H1 (cell line): ENCODE measurements around the gene KIF2C. TPM values are rescaled to one million over a fixed set of nuclear protein-coding genes. Genes with fewer than 3 reads are reported as not detected.

Experiments used
- CTCF ChIA-PET: fragments of 300-600 bp; sonication (Branson Sonifier 250); formaldehyde crosslinking; loops from one replicate; lab custom pipeline; 2021; ENCODE audit not compliant: partially characterized antibody; lab: Charles Lee
- POLR2A ChIA-PET: fragments of 300-600 bp; sonication (Branson Sonifier 250); formaldehyde crosslinking; loops from one replicate; lab custom pipeline; 2021; ENCODE audit warnings: inconsistent platforms; ENCODE audit not compliant: partially characterized antibody; lab: Charles Lee
- DNase-seq, 2 experiments: peaks; one replicate each; pipeline versions ENCODE4 v3.0.0 to v3.0.0-alpha.2; 2010 to 2022; ENCODE audit warnings: low spot score in 2 of 2, low read depth in 1 of 2, mixed read lengths in 1 of 2
- FAIRE-seq: peaks from 2 replicates; lab custom pipeline; 2011; peaks lifted over from hg19 to GRCh38; lab: Jason Lieb, UNC
- H2AFZ ChIP-seq: 2 replicates; pipeline ENCODE4 v1.8.1; 2012; ENCODE audit warnings: low read length, inconsistent platforms
- H2AK5ac ChIP-seq: 2 replicates; pipeline ENCODE4 v1.6.1; 2013; ENCODE audit warnings: low read depth, low read length
- H2BK120ac ChIP-seq: replicated peaks from 2 replicates; pipeline ENCODE3; 2013; ENCODE audit warnings: low read depth, low read length, inconsistent platforms
- H2BK12ac ChIP-seq: 2 replicates; pipeline ENCODE4 v1.6.1; 2013; ENCODE audit warnings: low read depth, low read length
- H2BK15ac ChIP-seq: 2 replicates; pipeline ENCODE4 v1.6.1; 2013; ENCODE audit warnings: low read length
- H2BK20ac ChIP-seq: 2 replicates; pipeline ENCODE4 v1.6.1; 2013; ENCODE audit warnings: low read length
- H2BK5ac ChIP-seq: 2 replicates; pipeline ENCODE4 v1.6.1; 2013; ENCODE audit warnings: low read depth, low read length
- H3K14ac ChIP-seq: 2 replicates; pipeline ENCODE4 v1.6.1; 2013; ENCODE audit warnings: inconsistent platforms; ENCODE audit not compliant: insufficient read length
- H3K18ac ChIP-seq: 2 replicates; pipeline ENCODE4 v1.6.1; 2013; ENCODE audit warnings: low read length; ENCODE audit errors: extremely low read depth
- H3K23ac ChIP-seq: 2 replicates; pipeline ENCODE4 v1.6.1; 2013; ENCODE audit warnings: inconsistent platforms; ENCODE audit not compliant: insufficient read length
- H3K23me2 ChIP-seq: 2 replicates; pipeline ENCODE4 v1.6.1; 2013; ENCODE audit warnings: low read depth, low read length
- H3K27ac ChIP-seq: 2 replicates; pipeline ENCODE4 v1.6.1; 2011; ENCODE audit warnings: low read depth, low read length, inconsistent platforms
- H3K27me3 ChIP-seq, 4 experiments: replicated peaks in 1 of 4; 1 replicate in 1 of 4; 2 replicates in 3 of 4; pipeline versions ENCODE4 v1.6.1 to v1.8.1; 2011 to 2013; ENCODE audit warnings: low read length in 3 of 4, mild to moderate bottlenecking in 3 of 4, inconsistent platforms in 2 of 4, mixed read lengths in 2 of 4, moderate library complexity in 1 of 4; ENCODE audit not compliant: control insufficient read depth in 3 of 4, insufficient read depth in 3 of 4; ENCODE audit errors: extremely low read depth in 1 of 4
- H3K36me3 ChIP-seq, 4 experiments: 2 replicates each; pipeline versions ENCODE4 v1.6.1 to v1.8.1; 2011 to 2013; ENCODE audit warnings: mild to moderate bottlenecking in 4 of 4, low read length in 3 of 4, moderate library complexity in 2 of 4, control low read depth in 1 of 4, inconsistent platforms in 1 of 4; ENCODE audit not compliant: insufficient read depth in 4 of 4, control insufficient read depth in 2 of 4
- H3K4ac ChIP-seq: replicated peaks from 2 replicates; pipeline ENCODE3; 2013; ENCODE audit warnings: low read length, low read depth, mixed read lengths, inconsistent platforms; ENCODE audit not compliant: insufficient read length
- H3K4me1 ChIP-seq, 4 experiments: replicated peaks in 1 of 4; 1 replicate in 1 of 4; 2 replicates in 3 of 4; pipeline versions ENCODE4 v1.6.1 to v1.8.1; 2011 to 2013; ENCODE audit warnings: low read length in 3 of 4, inconsistent platforms in 2 of 4, mixed read lengths in 1 of 4; ENCODE audit not compliant: insufficient read depth in 4 of 4, control insufficient read depth in 3 of 4
- H3K4me2 ChIP-seq, 2 experiments: 2 replicates each; pipeline versions ENCODE4 v1.6.1 to v1.8.1; 2011 to 2013; ENCODE audit warnings: low read depth in 2 of 2, low read length in 2 of 2, control low read depth in 1 of 2, inconsistent platforms in 1 of 2, mild to moderate bottlenecking in 1 of 2; ENCODE audit not compliant: insufficient read depth in 1 of 2
- H3K4me3 ChIP-seq, 4 experiments: fragments of 200-600, 300-600 bp in 1 of 4; sonication (generic), shearing (Covaris generic), sonication (Bioruptor Twin) in 1 of 4; 2 replicates each; pipeline versions ENCODE4 v1.5.1 to v1.8.1; 2011 to 2016; ENCODE audit warnings: low read length in 4 of 4, low read depth in 3 of 4, control low read depth in 2 of 4, inconsistent platforms in 2 of 4, mild to moderate bottlenecking in 2 of 4, mixed read lengths in 1 of 4, moderate library complexity in 1 of 4; ENCODE audit not compliant: insufficient read depth in 2 of 4; ENCODE audit errors: extremely low read depth in 1 of 4
- H3K56ac ChIP-seq: replicated peaks from 2 replicates; pipeline ENCODE3; 2013; ENCODE audit warnings: low read depth, mild to moderate bottlenecking, mixed read lengths, low read length, inconsistent platforms; ENCODE audit not compliant: insufficient read length
- H3K79me1 ChIP-seq: 2 replicates; pipeline ENCODE4 v1.6.1; 2013; ENCODE audit warnings: low read depth, low read length, control low read depth
- H3K79me2 ChIP-seq, 2 experiments: 2 replicates each; pipeline versions ENCODE4 v1.6.1 to v1.8.1; 2012 to 2013; ENCODE audit warnings: low read length in 2 of 2, mild to moderate bottlenecking in 2 of 2, inconsistent platforms in 1 of 2; ENCODE audit not compliant: insufficient read depth in 2 of 2, control insufficient read depth in 1 of 2
- H3K9ac ChIP-seq, 4 experiments: replicated peaks in 1 of 4; 1 replicate in 1 of 4; 2 replicates in 3 of 4; pipeline versions ENCODE4 v1.6.1 to v1.8.1; 2011 to 2013; ENCODE audit warnings: low read depth in 3 of 4, low read length in 3 of 4, control low read depth in 2 of 4, mild to moderate bottlenecking in 2 of 4, moderate library complexity in 2 of 4, inconsistent platforms in 1 of 4; ENCODE audit errors: extremely low read depth in 1 of 4
- H3K9me3 ChIP-seq, 2 experiments: 2 replicates each; pipeline versions ENCODE4 v1.6.1 to v1.8.1; 2012 to 2013; ENCODE audit warnings: mild to moderate bottlenecking in 2 of 2, moderate library complexity in 2 of 2, control low read depth in 1 of 2, inconsistent platforms in 1 of 2, low read depth in 1 of 2, low read length in 1 of 2, mixed read lengths in 1 of 2; ENCODE audit not compliant: insufficient read depth in 2 of 2
- H4K20me1 ChIP-seq, 2 experiments: replicated peaks in 1 of 2; 2 replicates each; pipeline versions ENCODE3 to v1.8.1; 2011 to 2013; ENCODE audit warnings: inconsistent platforms in 2 of 2, low read length in 2 of 2, mild to moderate bottlenecking in 1 of 2; ENCODE audit not compliant: insufficient read depth in 2 of 2, control insufficient read depth in 1 of 2
- H4K5ac ChIP-seq: 2 replicates; pipeline ENCODE4 v1.6.1; 2013; ENCODE audit warnings: low read length, low read depth, mixed read lengths, inconsistent platforms; ENCODE audit not compliant: insufficient read length
- H4K8ac ChIP-seq: 2 replicates; pipeline ENCODE4 v1.8.0; 2013; ENCODE audit warnings: mild to moderate bottlenecking, moderate library complexity, low read length, inconsistent platforms; ENCODE audit not compliant: insufficient read depth; ENCODE audit errors: extremely low read depth
- H4K91ac ChIP-seq: replicated peaks from 2 replicates; pipeline ENCODE3; 2013; ENCODE audit warnings: low read length, mixed read lengths, inconsistent platforms; ENCODE audit not compliant: insufficient read length
- CTCF ChIP-seq, 3 experiments: IDR thresholded peaks; 1 replicate in 2 of 3; 2 replicates in 1 of 3; pipeline versions ENCODE4 v1.5.1 to v1.6.1; 2011; ENCODE audit warnings: low read length in 3 of 3, mild to moderate bottlenecking in 3 of 3, inconsistent platforms in 2 of 3, low read depth in 1 of 3, moderate library complexity in 1 of 3; ENCODE audit not compliant: insufficient read depth in 1 of 3; ENCODE audit errors: control extremely low read depth in 1 of 3
- KDM5A ChIP-seq: fragments of 200-600 bp; IDR thresholded peaks from 2 replicates; pipeline ENCODE4 v1.7.1; 2012; ENCODE audit warnings: mild to moderate bottlenecking, low read length, inconsistent platforms, mixed read lengths
- POLR2A ChIP-seq, 2 experiments: IDR thresholded peaks; 1 replicate in 1 of 2; 2 replicates in 1 of 2; pipeline ENCODE4 v1.6.1; 2011; ENCODE audit warnings: low read depth in 2 of 2, low read length in 2 of 2, mild to moderate bottlenecking in 2 of 2; ENCODE audit errors: control extremely low read depth in 1 of 2
- WGBS, 2 experiments: shearing (Covaris generic) in 1 of 2; methylation state at CpG; one replicate each; pipeline versions ENCODE4 v1.1.6 to v1.1.7; 2013 to 2015; ENCODE audit warnings: low lambda C conversion rate in 2 of 2, mixed read lengths in 2 of 2, inconsistent platforms in 1 of 2, low coverage in 1 of 2, missing lambda C conversion rate in 1 of 2; ENCODE audit not compliant: insufficient replicate concordance in 2 of 2, insufficient coverage in 1 of 2, insufficient read length in 1 of 2; ENCODE audit errors: extremely low coverage in 1 of 2, missing lambda C conversion rate in 1 of 2; 5-methylcytosine and 5-hydroxymethylcytosine counted together
- polyA plus RNA-seq, 7 experiments: library from polyadenylated mRNA; depleted of rRNA in 3 of 7; stranded (reverse) in 5 of 7; unstranded in 2 of 7; fragments of >200 nt in 5 of 7; fragments of 200-250 nt in 2 of 7; gene quantifications; 1 replicate in 5 of 7; 2 replicates in 1 of 7; 4 replicates in 1 of 7; pipeline versions ENCODE4 v1.2.1 to v1.2.3, GENCODE V29; 2011 to 2013; ENCODE audit warnings: missing spikeins in 2 of 7, mixed read lengths in 2 of 7
- total RNA-seq: library from RNA; stranded (reverse); fragmentation: NEBNext Ultra II Directional; extraction: Animal tissue kit (Norgen Biotek cat#: 25700); gene quantifications from 2 replicates; pipeline ENCODE4 v1.2.1, GENCODE V29; 2021

Gene KIF2C
- total and polyA plus RNA-seq, 2 of the 8 experiments (the other 6 are each of a cell fraction or from before 2014, with no cell fraction given) = 41.8 to 68.1 TPM

GRCh38 chr1:44805311-44806024 is 65.8 kb downstream of the KIF2C start:
- Histone ChIP-seq H3K14ac (no peak overlapping the region), H3K4me2 (no peak overlapping the region), H4K8ac (no peak overlapping the region; the same call in 1 of the 2 replicates), H3K27me3 (peaks cover 0 to 5% (median 0%) of the 10 kb centered on the region in 4 experiments; a peak in 2 of 7 replicates), H2BK12ac (no peak overlapping the region), H2AFZ (no peak overlapping the region), H2BK15ac (no peak overlapping the region), H2BK20ac (no peak overlapping the region), H3K23me2 (peaks cover 4% of the 10 kb centered on the region; the same call in 1 of the 2 replicates), H3K4me3 (no peak overlapping the region), H2AK5ac (0 out of 2 replicates have a peak overlapping the region, but pooled peaks have one; percentile 19), H4K5ac (no peak overlapping the region), H3K18ac (no peak overlapping the region), H3K9me3 (no peaks in the 10 kb centered on the region), H4K20me1 (peaks cover 0 to 9% of the 10 kb centered on the region in 2 experiments), H2BK120ac (no peak overlapping the region), H4K91ac (no peak overlapping the region), H3K27ac (no peak overlapping the region), H3K4me1 (peaks cover 10 to 41% (median 29%) of the 10 kb centered on the region in 4 experiments), H3K4ac (no peak overlapping the region), H3K79me1 (no peaks in the 10 kb centered on the region)
- CTCF ChIA-PET = interaction anchor here (0.5 to 5.4 kb wide), 12 partner anchors 9 to 181 kb away, joined by 3 to 37 read pairs (median 8); partner anchors contain the start of genes BEST4, EIF2B3 and RNU5D-1
- no peak for DNase-seq
- no peak for FAIRE-seq
- TF ChIP-seq POLR2A (IDR thresholded peaks at IDR 0.05; ENCODE audit: control extremely low read depth in 1 of 2, low read depth in 2 of 2, low read length in 2 of 2) (peak in 1 of 2 experiments; percentile 37; a peak in 1 of 3 replicates), CTCF (IDR thresholded peaks at IDR 0.05; ENCODE audit: control extremely low read depth in 1 of 3, insufficient read depth in 1 of 3, low read depth in 1 of 3, low read length in 3 of 3) (peak in 2 of 3 experiments; percentile 7 to 11; a peak in 1 of 4 replicates), KDM5A (no peak)
- TF ChIP-seq, all 59 proteins: peak for 2
- WGBS, 2 experiments = 94% methylated on average over 20 of the region's 20 CpGs; no CpG with 5 or more reads in 1 of the 2 experiments
- H3K9ac ChIP-seq = no peak overlapping the region
- H3K56ac ChIP-seq = no peak overlapping the region
- H3K79me2 ChIP-seq = no peaks in the 10 kb centered on the region
- POLR2A ChIA-PET = interaction anchor here (1.2 to 19.2 kb wide), 10 partner anchors 9 to 84 kb away, joined by 5 to 547 read pairs (median 17); partner anchors contain the start of genes BEST4, RNU5D-1 and RPS8
- no peak overlapping the region for H3K23ac ChIP-seq
- H2BK5ac ChIP-seq = peak overlapping the region; percentile 44; the same call in 1 of the 2 replicates
- peaks cover 0 to 16% (median 10%) of the 10 kb centered on the region in 4 experiments; a peak in 5 of 8 replicates for H3K36me3 ChIP-seq
